ENCODE measurements around the gene UGT2B11.
"Not testable (repeated sequence)": the region's sequence is repeated elsewhere in the genome, so short reads cannot be mapped to it uniquely, and the experiment has no call there.

UGT2B11 gene

DNA sequence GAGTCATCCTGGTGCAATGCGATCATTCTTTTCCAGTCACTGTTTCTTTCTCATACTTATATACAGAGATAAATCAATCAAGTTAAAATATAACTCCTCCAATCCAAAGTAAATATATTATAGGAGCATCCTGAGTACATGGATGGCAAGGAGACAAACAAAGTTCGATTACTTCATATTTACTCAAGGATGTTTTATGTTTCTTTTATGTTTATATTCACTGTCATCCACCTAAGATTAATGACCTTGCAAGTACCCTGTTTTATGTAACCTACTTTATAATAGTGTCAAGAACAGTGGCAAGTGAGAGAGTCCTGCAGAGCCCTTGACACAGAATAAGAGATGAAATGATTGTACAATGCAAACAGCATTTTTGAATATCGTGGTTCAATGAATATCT lies at the start of gene UGT2B11:
Gene UGT2B11 (minus strand): TSS at position 33 of the 400 bp plus-strand sequence. CDS start 26 bp downstream, at position 7.
- no peak within 1 kb of the TSS for H3K4me3 ChIP-seq (ENCODE audit: low read depth in 1 of 5, low read length in 5 of 5)
- H3K9me3 ChIP-seq (ENCODE audit: control insufficient read depth in 5 of 5, low read length in 5 of 5): no peaks in the 10 kb centered on the region
- H3K27me3 ChIP-seq (ENCODE audit: control insufficient read depth in 5 of 5, insufficient read depth in 4 of 5, low read length in 5 of 5): no peaks in the 10 kb centered on the region
- no peaks in the 10 kb centered on the region for H3K4me1 ChIP-seq (ENCODE audit: control insufficient read depth in 5 of 5, insufficient read depth in 5 of 5, low read length in 5 of 5)
- H3K36me3 ChIP-seq (ENCODE audit: control insufficient read depth in 5 of 5, insufficient read depth in 5 of 5, low read length in 5 of 5): no peaks in the 10 kb centered on the region
- no peak within 1 kb of the TSS for H3K9ac ChIP-seq (ENCODE audit: low read length in 5 of 5)
- no peak within 1 kb of the TSS for H3K27ac ChIP-seq (ENCODE audit: low read depth, low read length)

DNA sequence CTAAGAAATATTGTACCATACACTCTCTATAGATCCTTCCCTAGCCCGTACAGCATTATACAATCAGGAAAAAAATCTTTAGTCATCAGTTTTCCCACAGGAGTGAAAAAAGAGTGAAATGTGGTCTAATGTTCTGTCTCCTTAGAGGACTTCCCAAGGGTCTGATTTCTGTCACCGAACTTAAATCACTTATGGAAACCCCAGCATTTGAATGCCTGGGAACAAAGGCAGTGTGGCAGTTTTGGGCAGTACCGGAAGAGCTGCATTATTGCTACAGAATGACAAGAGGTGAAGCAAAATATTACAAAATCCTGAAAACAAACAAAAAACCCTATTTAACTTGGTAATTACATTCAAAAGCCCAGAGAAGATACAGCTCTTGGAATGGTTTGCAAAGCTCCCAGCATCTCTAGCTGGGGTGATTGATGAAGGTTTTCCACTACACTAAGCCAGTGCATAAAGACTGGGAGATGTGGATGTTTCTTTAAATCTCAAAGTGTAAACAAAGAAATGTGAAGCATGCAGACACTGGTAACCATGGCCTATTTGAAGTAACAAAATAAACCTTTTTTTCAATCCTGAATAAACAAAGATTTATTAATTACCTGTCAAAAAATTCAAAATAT lies 38.7 kb upstream of the UGT2B11 start:
- not testable (repeated sequence) for H3K4me3 ChIP-seq (ENCODE audit: low read depth in 1 of 5, low read length in 5 of 5); H3K9me3 ChIP-seq (ENCODE audit: control insufficient read depth in 5 of 5, low read length in 5 of 5); H3K27ac ChIP-seq (ENCODE audit: low read depth, low read length); H3K27me3 ChIP-seq (ENCODE audit: control insufficient read depth in 5 of 5, insufficient read depth in 4 of 5, low read length in 5 of 5); H3K9ac ChIP-seq (ENCODE audit: low read length in 5 of 5); H3K36me3 ChIP-seq (ENCODE audit: control insufficient read depth in 5 of 5, insufficient read depth in 5 of 5, low read length in 5 of 5); H3K4me1 ChIP-seq (ENCODE audit: control insufficient read depth in 5 of 5, insufficient read depth in 5 of 5, low read length in 5 of 5)

- not testable (repeated sequence) for H3K9me3 ChIP-seq (ENCODE audit: control insufficient read depth in 5 of 5, low read length in 5 of 5); H3K27ac ChIP-seq (ENCODE audit: low read depth, low read length); H3K4me3 ChIP-seq (ENCODE audit: low read depth in 1 of 5, low read length in 5 of 5); H3K4me1 ChIP-seq (ENCODE audit: control insufficient read depth in 5 of 5, insufficient read depth in 5 of 5, low read length in 5 of 5); H3K36me3 ChIP-seq (ENCODE audit: control insufficient read depth in 5 of 5, insufficient read depth in 5 of 5, low read length in 5 of 5); H3K9ac ChIP-seq (ENCODE audit: low read length in 5 of 5); H3K27me3 ChIP-seq (ENCODE audit: control insufficient read depth in 5 of 5, insufficient read depth in 4 of 5, low read length in 5 of 5)
Observed at GRCh38 chr4:69250884-69251283, 36.3 kb upstream of the UGT2B11 start.

- not testable (repeated sequence) for H3K9ac ChIP-seq (ENCODE audit: low read length in 5 of 5); H3K36me3 ChIP-seq (ENCODE audit: control insufficient read depth in 5 of 5, insufficient read depth in 5 of 5, low read length in 5 of 5); H3K9me3 ChIP-seq (ENCODE audit: control insufficient read depth in 5 of 5, low read length in 5 of 5); H3K4me3 ChIP-seq (ENCODE audit: low read depth in 1 of 5, low read length in 5 of 5); H3K4me1 ChIP-seq (ENCODE audit: control insufficient read depth in 5 of 5, insufficient read depth in 5 of 5, low read length in 5 of 5); H3K27ac ChIP-seq (ENCODE audit: low read depth, low read length); H3K27me3 ChIP-seq (ENCODE audit: control insufficient read depth in 5 of 5, insufficient read depth in 4 of 5, low read length in 5 of 5)
Observed at GRCh38 chr4:69242562-69243240, 28.2 kb upstream of the UGT2B11 start.

- H3K27me3 ChIP-seq (ENCODE audit: control insufficient read depth in 5 of 5, insufficient read depth in 4 of 5, low read length in 5 of 5); H3K27ac ChIP-seq (ENCODE audit: low read depth, low read length); H3K9me3 ChIP-seq (ENCODE audit: control insufficient read depth in 5 of 5, low read length in 5 of 5); H3K4me1 ChIP-seq (ENCODE audit: control insufficient read depth in 5 of 5, insufficient read depth in 5 of 5, low read length in 5 of 5); H3K9ac ChIP-seq (ENCODE audit: low read length in 5 of 5); H3K36me3 ChIP-seq (ENCODE audit: control insufficient read depth in 5 of 5, insufficient read depth in 5 of 5, low read length in 5 of 5); H3K4me3 ChIP-seq (ENCODE audit: low read depth in 1 of 5, low read length in 5 of 5): not testable (repeated sequence)
Observed at GRCh38 chr4:69241746-69242145, 27.2 kb upstream of the UGT2B11 start.

DNA sequence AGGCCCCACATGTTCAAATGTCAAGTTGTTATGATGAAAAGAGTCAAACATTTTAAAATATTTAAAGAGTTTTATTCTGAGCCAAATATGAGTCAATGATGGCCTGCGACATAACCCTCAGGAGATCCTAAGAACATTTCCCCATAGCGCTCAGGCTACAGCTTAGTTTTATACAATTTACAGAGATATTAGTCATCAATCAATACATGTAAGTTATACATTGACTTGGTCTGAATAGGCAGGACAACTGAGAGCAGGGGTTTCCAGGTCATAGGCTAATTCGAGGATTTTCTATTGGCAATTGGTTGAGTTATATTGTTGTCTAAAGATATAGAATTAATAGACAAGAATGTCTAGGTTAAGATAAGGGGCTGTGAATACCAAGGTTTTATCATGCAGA lies 26.2 kb upstream of the UGT2B11 start:
- not testable (repeated sequence) for H3K36me3 ChIP-seq (ENCODE audit: control insufficient read depth in 5 of 5, insufficient read depth in 5 of 5, low read length in 5 of 5); H3K9me3 ChIP-seq (ENCODE audit: control insufficient read depth in 5 of 5, low read length in 5 of 5); H3K9ac ChIP-seq (ENCODE audit: low read length in 5 of 5); H3K4me1 ChIP-seq (ENCODE audit: control insufficient read depth in 5 of 5, insufficient read depth in 5 of 5, low read length in 5 of 5); H3K4me3 ChIP-seq (ENCODE audit: low read depth in 1 of 5, low read length in 5 of 5); H3K27me3 ChIP-seq (ENCODE audit: control insufficient read depth in 5 of 5, insufficient read depth in 4 of 5, low read length in 5 of 5); H3K27ac ChIP-seq (ENCODE audit: low read depth, low read length)

DNA sequence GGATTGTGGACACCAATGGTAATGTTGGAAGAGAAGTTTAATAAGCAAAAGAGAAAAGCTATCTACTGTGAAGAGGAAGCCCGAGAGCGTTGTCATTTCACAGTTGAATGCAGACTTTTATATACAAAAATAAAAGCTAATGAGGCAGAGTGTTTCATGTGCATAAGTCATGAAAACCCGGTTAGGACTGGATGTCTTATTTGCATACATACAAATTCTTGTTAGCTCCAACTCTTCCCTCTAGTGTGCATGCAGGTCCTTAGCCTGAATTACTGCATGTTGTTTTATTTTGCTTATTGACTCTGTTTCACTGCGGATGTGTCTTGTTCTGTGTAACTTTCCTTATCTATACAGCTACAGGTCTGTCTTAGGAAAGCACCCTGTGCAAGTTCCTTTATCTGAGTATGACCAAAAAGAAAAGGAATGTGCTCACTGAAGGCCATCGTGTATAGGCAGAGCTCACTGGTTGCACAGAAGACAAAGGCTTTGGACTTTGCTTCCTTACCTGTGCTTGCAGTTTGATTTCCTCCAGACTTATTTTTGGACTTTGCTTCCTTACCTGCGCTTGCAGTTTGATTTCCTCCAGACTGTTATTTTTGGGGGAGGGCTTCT lies 25.1 kb upstream of the UGT2B11 start:
- Histone ChIP-seq H3K4me3 (ENCODE audit: low read depth in 1 of 5, low read length in 5 of 5) (no peak overlapping the region), H3K9me3 (ENCODE audit: control insufficient read depth in 5 of 5, low read length in 5 of 5) (peaks cover 0 to 2% (median 0%) of the 10 kb centered on the region in 5 donors), H3K36me3 (ENCODE audit: control insufficient read depth in 5 of 5, insufficient read depth in 5 of 5, low read length in 5 of 5) (no peaks in the 10 kb centered on the region), H3K9ac (ENCODE audit: low read length in 5 of 5) (no peak overlapping the region), H3K27me3 (ENCODE audit: control insufficient read depth in 5 of 5, insufficient read depth in 4 of 5, low read length in 5 of 5) (no peaks in the 10 kb centered on the region), H3K4me1 (ENCODE audit: control insufficient read depth in 5 of 5, insufficient read depth in 5 of 5, low read length in 5 of 5) (no peaks in the 10 kb centered on the region), H3K27ac (ENCODE audit: low read depth, low read length) (no peak overlapping the region)

GRCh38 chr4:69239092-69239491 lies 24.5 kb upstream of the UGT2B11 start:
- Histone ChIP-seq H3K27ac (ENCODE audit: low read depth, low read length) (no peak overlapping the region), H3K9me3 (ENCODE audit: control insufficient read depth in 5 of 5, low read length in 5 of 5) (peaks cover 0 to 2% (median 0%) of the 10 kb centered on the region in 5 donors), H3K9ac (ENCODE audit: low read length in 5 of 5) (no peak overlapping the region), H3K27me3 (ENCODE audit: control insufficient read depth in 5 of 5, insufficient read depth in 4 of 5, low read length in 5 of 5) (no peaks in the 10 kb centered on the region), H3K36me3 (ENCODE audit: control insufficient read depth in 5 of 5, insufficient read depth in 5 of 5, low read length in 5 of 5) (no peaks in the 10 kb centered on the region), H3K4me1 (ENCODE audit: control insufficient read depth in 5 of 5, insufficient read depth in 5 of 5, low read length in 5 of 5) (no peaks in the 10 kb centered on the region), H3K4me3 (ENCODE audit: low read depth in 1 of 5, low read length in 5 of 5) (no peak overlapping the region)

GRCh38 chr4:69224891-69225290 lies 10.3 kb upstream of the UGT2B11 start:
- H3K4me3 ChIP-seq (ENCODE audit: low read depth in 1 of 5, low read length in 5 of 5): no peak overlapping the region
- H3K36me3 ChIP-seq (ENCODE audit: control insufficient read depth in 5 of 5, insufficient read depth in 5 of 5, low read length in 5 of 5): no peaks in the 10 kb centered on the region
- no peaks in the 10 kb centered on the region for H3K27me3 ChIP-seq (ENCODE audit: control insufficient read depth in 5 of 5, insufficient read depth in 4 of 5, low read length in 5 of 5)
- no peaks in the 10 kb centered on the region for H3K9me3 ChIP-seq (ENCODE audit: control insufficient read depth in 5 of 5, low read length in 5 of 5)
- no peak overlapping the region for H3K27ac ChIP-seq (ENCODE audit: low read depth, low read length)
- H3K4me1 ChIP-seq (ENCODE audit: control insufficient read depth in 5 of 5, insufficient read depth in 5 of 5, low read length in 5 of 5): no peaks in the 10 kb centered on the region
- no peak overlapping the region for H3K9ac ChIP-seq (ENCODE audit: low read length in 5 of 5)

DNA sequence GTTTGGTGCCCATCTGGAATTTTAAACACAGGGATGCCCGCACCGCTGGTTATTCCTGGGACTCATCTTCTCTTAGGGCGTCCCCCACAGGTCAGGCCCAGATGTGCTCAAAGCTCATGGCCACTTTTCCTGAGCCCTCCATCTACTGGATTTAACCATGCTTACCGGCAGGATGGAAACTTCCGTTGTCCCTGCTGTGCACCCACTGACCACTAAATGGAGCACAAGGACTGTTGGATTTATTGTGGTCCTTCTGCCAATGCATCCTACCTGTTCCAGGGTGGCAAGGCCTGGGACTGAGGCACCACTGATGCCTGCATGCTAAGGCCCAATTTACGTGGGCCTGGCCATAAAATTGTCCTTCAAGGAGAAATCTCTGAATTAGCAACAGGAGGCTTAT lies 8.7 kb upstream of the UGT2B11 start:
- not testable (repeated sequence) for H3K9me3 ChIP-seq (ENCODE audit: control insufficient read depth in 5 of 5, low read length in 5 of 5); H3K36me3 ChIP-seq (ENCODE audit: control insufficient read depth in 5 of 5, insufficient read depth in 5 of 5, low read length in 5 of 5); H3K27me3 ChIP-seq (ENCODE audit: control insufficient read depth in 5 of 5, insufficient read depth in 4 of 5, low read length in 5 of 5); H3K4me3 ChIP-seq (ENCODE audit: low read depth in 1 of 5, low read length in 5 of 5); H3K4me1 ChIP-seq (ENCODE audit: control insufficient read depth in 5 of 5, insufficient read depth in 5 of 5, low read length in 5 of 5); H3K9ac ChIP-seq (ENCODE audit: low read length in 5 of 5); H3K27ac ChIP-seq (ENCODE audit: low read depth, low read length)
